Vagina (tissue), 2 donors: Measurements from ENCODE around the gene MMP26. TPM values are rescaled to one million over a fixed set of nuclear protein-coding genes. Genes with fewer than 3 reads are reported as not detected.
"Not testable (repeated sequence)": the region's sequence is repeated elsewhere in the genome, so short reads cannot be mapped to it uniquely, and the experiment has no call there.

Experiments
- DNase-seq, 2 donors: peaks; one replicate each; pipeline ENCODE4 v3.0.0-alpha.2; 2017; ENCODE audit errors: extremely low spot score in 2 of 2
- H3K27ac ChIP-seq: fragments of 200-600 bp; sonication (generic); one replicate; pipeline ENCODE4 v1.5.1; 2019
- H3K27me3 ChIP-seq: fragments of 200-600 bp; sonication (generic); one replicate; pipeline ENCODE4 v1.5.1; 2019
- H3K36me3 ChIP-seq, 2 donors: fragments of 200-600 bp; sonication (generic); one replicate each; pipeline ENCODE4 v1.5.1; 2017 to 2019
- H3K4me1 ChIP-seq: fragments of 200-600 bp; sonication (generic); one replicate; pipeline ENCODE4 v1.5.1; 2019
- H3K4me3 ChIP-seq, 2 donors: fragments of 200-600 bp; sonication (generic); 1 replicate in 1 of 2; 2 replicates in 1 of 2; pipeline ENCODE4 v1.5.1; 2016 to 2019
- H3K9me3 ChIP-seq: fragments of 200-600 bp; sonication (generic); one replicate; pipeline ENCODE4 v1.5.1; 2019
- POLR2A ChIP-seq, 2 donors: fragments of 450-650 bp; IDR thresholded peaks; one replicate each; pipeline ENCODE4 v1.6.1; 2017; ENCODE audit warnings: antibody characterized with exemption in 2 of 2, mild to moderate bottlenecking in 2 of 2, moderate library complexity in 2 of 2
- POLR2AphosphoS5 ChIP-seq, 2 donors: sonication (generic); formaldehyde crosslinking; IDR thresholded peaks; one replicate each; pipeline ENCODE4 v1.9.0; 2017; ENCODE audit warnings: antibody characterized with exemption in 2 of 2, mild to moderate bottlenecking in 2 of 2, low read depth in 1 of 2; ENCODE audit not compliant: insufficient read depth in 1 of 2
- intact Hi-C: fragments of 100-400 bp; cut with DNase I; formaldehyde crosslinking; loops from one replicate; pipeline ENCODE4 v1.15.1; 2023
- total RNA-seq: library from RNA; depleted of rRNA; stranded (reverse); fragments of >200 nt; gene quantifications from one replicate; pipeline ENCODE4 v1.2.3, GENCODE V29; 2016
- TF ChIP-seq, protein P1 (sequence below), 3 experiments: fragments of 450-650 bp in 2 of 3; fragments of 200-600 bp in 1 of 3; sonication (generic) in 1 of 3; IDR thresholded peaks; one replicate each; pipeline ENCODE4 v1.5.1; 2017 to 2019; ENCODE audit warnings: antibody characterized with exemption in 3 of 3, mild to moderate bottlenecking in 2 of 3, moderate library complexity in 2 of 3

MMP26 gene
- total RNA-seq, 1 donor from 2014 or later, result not detected

GRCh38 chr11:4699697-4700435 lies 4.7 kb upstream of the MMP26 start:
- no peaks in the 10 kb centered on the region for H3K9me3 ChIP-seq
- no peaks in the 10 kb centered on the region for H3K27me3 ChIP-seq
- DNase-seq, result no peak
- TF ChIP-seq, protein P1, sequence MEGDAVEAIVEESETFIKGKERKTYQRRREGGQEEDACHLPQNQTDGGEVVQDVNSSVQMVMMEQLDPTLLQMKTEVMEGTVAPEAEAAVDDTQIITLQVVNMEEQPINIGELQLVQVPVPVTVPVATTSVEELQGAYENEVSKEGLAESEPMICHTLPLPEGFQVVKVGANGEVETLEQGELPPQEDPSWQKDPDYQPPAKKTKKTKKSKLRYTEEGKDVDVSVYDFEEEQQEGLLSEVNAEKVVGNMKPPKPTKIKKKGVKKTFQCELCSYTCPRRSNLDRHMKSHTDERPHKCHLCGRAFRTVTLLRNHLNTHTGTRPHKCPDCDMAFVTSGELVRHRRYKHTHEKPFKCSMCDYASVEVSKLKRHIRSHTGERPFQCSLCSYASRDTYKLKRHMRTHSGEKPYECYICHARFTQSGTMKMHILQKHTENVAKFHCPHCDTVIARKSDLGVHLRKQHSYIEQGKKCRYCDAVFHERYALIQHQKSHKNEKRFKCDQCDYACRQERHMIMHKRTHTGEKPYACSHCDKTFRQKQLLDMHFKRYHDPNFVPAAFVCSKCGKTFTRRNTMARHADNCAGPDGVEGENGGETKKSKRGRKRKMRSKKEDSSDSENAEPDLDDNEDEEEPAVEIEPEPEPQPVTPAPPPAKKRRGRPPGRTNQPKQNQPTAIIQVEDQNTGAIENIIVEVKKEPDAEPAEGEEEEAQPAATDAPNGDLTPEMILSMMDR (IDR thresholded peaks at IDR 0.05), result no peak
- TF ChIP-seq POLR2A (IDR thresholded peaks at IDR 0.05) (no peak), POLR2AphosphoS5 (IDR thresholded peaks at IDR 0.05; ENCODE audit: insufficient read depth in 1 of 2, low read depth in 1 of 2) (no peak)
- no peak overlapping the region for H3K4me3 ChIP-seq
- no peaks in the 10 kb centered on the region for H3K4me1 ChIP-seq
- H3K27ac ChIP-seq, result no peak overlapping the region
- intact Hi-C loops, result no loop called here
- no peaks in the 10 kb centered on the region for H3K36me3 ChIP-seq

- Histone ChIP-seq H3K27ac (no peak overlapping the region), H3K9me3 (no peaks in the 10 kb centered on the region), H3K36me3 (no peaks in the 10 kb centered on the region), H3K27me3 (no peaks in the 10 kb centered on the region), H3K4me1 (no peaks in the 10 kb centered on the region), H3K4me3 (no peak overlapping the region)
- DNase-seq, result no peak
- no peak for TF ChIP-seq POLR2A (IDR thresholded peaks at IDR 0.05)
- no peak for TF ChIP-seq POLR2AphosphoS5 (IDR thresholded peaks at IDR 0.05; ENCODE audit: insufficient read depth in 1 of 2, low read depth in 1 of 2)
- TF ChIP-seq, protein P1 (IDR thresholded peaks at IDR 0.05), result no peak
- intact Hi-C loops, result no loop called here
Observed at GRCh38 chr11:4700436-4700820, 4.2 kb upstream of the MMP26 start.

GRCh38 chr11:4704790-4705334 lies 278 bp downstream of the MMP26 start:
- Histone ChIP-seq H3K4me1 (no peaks in the 10 kb centered on the region), H3K9me3 (no peaks in the 10 kb centered on the region), H3K36me3 (no peaks in the 10 kb centered on the region), H3K4me3 (no peak overlapping the region), H3K27me3 (no peaks in the 10 kb centered on the region), H3K27ac (no peak overlapping the region)
- intact Hi-C loops, result no loop called here
- no peak for TF ChIP-seq POLR2A (IDR thresholded peaks at IDR 0.05)
- TF ChIP-seq, protein P1 (IDR thresholded peaks at IDR 0.05), result no peak
- TF ChIP-seq POLR2AphosphoS5 (IDR thresholded peaks at IDR 0.05; ENCODE audit: insufficient read depth in 1 of 2, low read depth in 1 of 2), result no peak
- DNase-seq, result no peak

DNA sequence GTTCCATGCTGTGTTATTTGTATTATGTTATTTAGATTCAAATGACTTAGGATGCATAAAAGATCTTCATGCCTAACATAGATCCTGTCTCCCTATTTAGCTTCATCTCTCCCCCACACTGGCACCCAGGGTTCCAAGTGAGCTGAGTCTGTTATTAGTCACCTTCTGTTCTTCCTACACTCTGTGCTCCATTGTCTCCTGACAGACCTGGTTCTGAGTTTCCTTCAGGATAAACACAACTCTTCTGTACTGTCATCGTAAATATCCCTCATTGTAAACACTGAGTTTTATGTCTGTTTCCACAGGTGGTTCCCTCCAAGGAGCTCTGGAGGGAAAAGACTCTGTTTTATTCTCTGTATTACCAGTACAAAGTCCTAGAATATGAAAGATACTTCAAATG lies 8.7 kb downstream of the MMP26 start:
- intact Hi-C loops, result no loop called here
- H3K27ac ChIP-seq, result no peak overlapping the region
- TF ChIP-seq, protein P1 (IDR thresholded peaks at IDR 0.05), result no peak
- TF ChIP-seq POLR2AphosphoS5 (IDR thresholded peaks at IDR 0.05; ENCODE audit: insufficient read depth in 1 of 2, low read depth in 1 of 2) (no peak), POLR2A (IDR thresholded peaks at IDR 0.05) (no peak)

DNA sequence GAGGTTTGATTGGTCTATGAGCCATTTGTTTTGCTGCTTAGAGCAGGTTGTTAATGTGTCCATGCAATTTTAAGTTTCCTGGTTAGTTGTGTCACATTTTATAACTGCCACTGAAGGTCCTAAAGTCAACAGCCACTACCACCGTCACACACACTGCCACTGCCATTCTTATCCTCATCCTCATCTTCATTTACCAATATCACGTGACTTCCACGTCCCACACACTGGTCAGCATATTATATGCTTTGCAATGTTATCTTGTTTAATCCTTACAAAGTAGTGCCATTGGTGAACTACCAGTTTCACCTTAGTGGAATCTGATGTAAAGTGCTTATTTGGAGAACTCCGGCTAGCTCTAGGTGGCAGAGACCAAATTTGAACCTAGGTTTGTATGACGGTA lies 9.7 kb downstream of the MMP26 start:
- no peaks in the 10 kb centered on the region for H3K9me3 ChIP-seq
- no peaks in the 10 kb centered on the region for H3K36me3 ChIP-seq
- DNase-seq, result no peak
- intact Hi-C loops, result no loop called here
- H3K27ac ChIP-seq, result no peak overlapping the region
- no peak for TF ChIP-seq POLR2A (IDR thresholded peaks at IDR 0.05)
- no peak for TF ChIP-seq POLR2AphosphoS5 (IDR thresholded peaks at IDR 0.05; ENCODE audit: insufficient read depth in 1 of 2, low read depth in 1 of 2)
- TF ChIP-seq, protein P1 (IDR thresholded peaks at IDR 0.05), result no peak
- H3K4me1 ChIP-seq, result no peaks in the 10 kb centered on the region
- no peak overlapping the region for H3K4me3 ChIP-seq
- no peaks in the 10 kb centered on the region for H3K27me3 ChIP-seq

More for the DNA sequence above, 8.7 kb downstream of the MMP26 start:
- H3K4me3 ChIP-seq, result no peak overlapping the region
- H3K36me3 ChIP-seq, result no peaks in the 10 kb centered on the region
- no peaks in the 10 kb centered on the region for H3K9me3 ChIP-seq
- no peak for DNase-seq
- no peaks in the 10 kb centered on the region for H3K4me1 ChIP-seq
- H3K27me3 ChIP-seq, result no peaks in the 10 kb centered on the region

DNA sequence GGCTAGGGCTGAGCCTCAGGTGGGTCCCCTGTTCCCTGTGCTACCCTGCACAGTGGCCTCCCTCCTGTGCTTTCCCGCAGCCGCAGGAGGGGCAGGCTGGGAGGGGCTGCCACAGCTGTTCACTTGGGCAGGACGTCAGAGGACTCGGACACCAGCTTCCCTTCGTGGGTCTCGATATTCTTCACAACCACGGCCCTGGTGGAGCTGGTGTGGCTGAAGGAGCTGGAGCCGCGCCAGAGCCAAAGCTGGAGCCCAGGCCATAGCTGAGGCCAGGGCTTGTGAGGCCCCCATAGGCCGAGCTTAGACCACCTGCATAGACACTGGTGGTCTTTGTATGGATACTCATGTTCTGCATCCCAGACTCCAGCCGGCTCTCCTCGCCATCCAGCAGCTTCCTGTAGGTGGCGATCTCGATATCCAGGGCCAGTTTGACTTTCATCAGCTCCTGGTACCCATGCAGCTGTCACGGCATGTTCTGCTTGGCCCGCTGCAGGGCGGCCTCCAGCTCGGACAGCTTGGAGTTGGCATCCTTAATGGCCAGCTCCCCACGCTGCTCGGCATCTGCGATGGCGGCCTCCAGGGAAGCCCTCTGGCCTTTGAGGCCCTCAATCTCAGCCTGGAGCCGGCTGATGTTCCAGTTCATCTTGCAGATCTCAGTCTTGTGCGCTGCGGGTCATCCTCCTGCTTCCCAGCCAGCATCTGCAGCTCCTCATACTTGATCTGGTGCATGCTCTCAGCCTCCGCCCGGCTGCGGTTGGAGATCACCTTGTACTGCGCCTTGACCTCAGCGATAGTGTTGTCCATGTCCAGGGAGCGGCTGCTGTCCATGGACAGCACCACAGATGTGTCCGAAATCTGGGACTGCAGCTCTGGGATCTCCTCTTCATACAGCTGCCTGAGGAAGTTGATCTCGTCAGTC lies 18.3 kb downstream of the MMP26 start:
- H3K27ac ChIP-seq, H3K4me3 ChIP-seq, intact Hi-C loops, H3K36me3 ChIP-seq, H3K4me1 ChIP-seq, H3K27me3 ChIP-seq, DNase-seq, H3K9me3 ChIP-seq: not testable (repeated sequence)
